GM12878 (cell line): Measurements from ENCODE around the gene DACT3. TPM values are rescaled to one million over a fixed set of nuclear protein-coding genes. Genes with fewer than 3 reads are reported as not detected.

ENCODE experiments used
- ATAC-seq: fragments of 200-7000 bp; cut with Tn5 transposase; 3 replicates; pipeline ENCODE4 v1.9.1; 2020; ENCODE audit warnings: mild to moderate bottlenecking, moderate library complexity
- BruUV-seq: library from RNA; stranded (reverse); fragments of 400-500 nt; replicated peaks from 2 replicates; lab custom pipeline; 2021; lab: Mats Ljungman, UMichigan
- CTCF ChIA-PET: fragments of 300-600 bp; sonication (Branson Sonifier 250); formaldehyde crosslinking; extraction: SDS; loops from one replicate; lab custom pipeline; 2021; ENCODE audit warnings: inconsistent platforms; lab: Yijun Ruan, JAX
- POLR2A ChIA-PET: fragments of 350-600 bp; formaldehyde crosslinking; extraction: SDS; loops from one replicate; lab custom pipeline; 2021; ENCODE audit warnings: inconsistent platforms; lab: Charles Lee
- RAD21 ChIA-PET: fragments of 300-600 bp; sonication (Branson Sonifier 250); formaldehyde crosslinking; loops from one replicate; lab custom pipeline; 2023; ENCODE audit warnings: antibody characterized with exemption; ENCODE audit not compliant: unreplicated experiment; lab: Charles Lee
- SMC1A ChIA-PET: fragments of 300-600 bp; sonication (Branson Sonifier 250); formaldehyde crosslinking; loops from one replicate; lab custom pipeline; 2023; ENCODE audit not compliant: unreplicated experiment, uncharacterized antibody; lab: Charles Lee
- DNase-seq: peaks from one replicate; pipeline ENCODE4 v3.0.0-alpha.2; 2011; ENCODE audit warnings: low read depth, low spot score
- FAIRE-seq: peaks from 3 replicates; lab custom pipeline; 2011; peaks lifted over from hg19 to GRCh38; lab: Jason Lieb, UNC
- H2AFZ ChIP-seq: 2 replicates; pipeline ENCODE4 v1.6.0; 2011; ENCODE audit warnings: low read depth, low read length, control low read depth; ENCODE audit not compliant: control insufficient read depth
- H3K27ac ChIP-seq: 2 replicates; pipeline ENCODE4 v1.5.1; 2011; ENCODE audit warnings: control low read depth; ENCODE audit not compliant: control insufficient read depth, insufficient read depth
- H3K27me3 ChIP-seq, 2 experiments: replicated peaks in 1 of 2; 2 replicates each; pipeline versions ENCODE4 v1.6.0 to v1.6.1; 2011; ENCODE audit warnings: low read length in 1 of 2; ENCODE audit not compliant: control insufficient read depth in 2 of 2, insufficient read depth in 2 of 2
- H3K36me3 ChIP-seq, 2 experiments: 2 replicates each; pipeline ENCODE4 v1.5.1; 2011; ENCODE audit warnings: low read length in 1 of 2; ENCODE audit not compliant: control insufficient read depth in 2 of 2, insufficient read depth in 2 of 2
- H3K4me1 ChIP-seq: 2 replicates; pipeline ENCODE4 v1.6.1; 2011; ENCODE audit warnings: mild to moderate bottlenecking, low read length, moderate library complexity, mixed read lengths; ENCODE audit not compliant: control insufficient read depth, insufficient read depth
- H3K4me2 ChIP-seq: 2 replicates; pipeline ENCODE4 v1.6.0; 2011; ENCODE audit warnings: control low read depth; ENCODE audit not compliant: control insufficient read depth, insufficient read depth
- H3K4me3 ChIP-seq: fragments of 200-600 bp; sonication (generic); 2 replicates; pipeline ENCODE4 v1.5.1; 2016
- H3K79me2 ChIP-seq: 2 replicates; pipeline ENCODE4 v1.6.0; 2011; ENCODE audit warnings: low read length; ENCODE audit not compliant: control insufficient read depth, insufficient read depth
- H3K9ac ChIP-seq: 2 replicates; pipeline ENCODE4 v1.8.0; 2011; ENCODE audit warnings: low read length, control low read depth, mixed read lengths; ENCODE audit not compliant: control insufficient read depth, insufficient read depth
- H3K9me3 ChIP-seq: replicated peaks from 3 replicates; pipeline ENCODE4 v1.5.1; 2011; ENCODE audit warnings: mild to moderate bottlenecking, low read length; ENCODE audit not compliant: control insufficient read depth, insufficient read depth
- H4K20me1 ChIP-seq: 2 replicates; pipeline ENCODE4 v1.6.0; 2011; ENCODE audit not compliant: control insufficient read depth, insufficient read depth
- BHLHE40 ChIP-seq, 2 experiments: fragments of 450-650 bp in 1 of 2; IDR thresholded peaks; 2 replicates each; pipeline ENCODE4 v1.6.1; 2011 to 2017; ENCODE audit warnings: low read depth in 2 of 2, borderline replicate concordance in 1 of 2, improper control_type of control experiment in 1 of 2, low read length in 1 of 2, mild to moderate bottlenecking in 1 of 2
- CBX5 ChIP-seq: sonication (generic); IDR thresholded peaks from 2 replicates; pipeline ENCODE4 v1.6.1; 2016; ENCODE audit warnings: low read depth, moderate library complexity, mild to moderate bottlenecking, inconsistent platforms
- CREM ChIP-seq: IDR thresholded peaks from 2 replicates; pipeline ENCODE4 v1.6.1; 2014; ENCODE audit warnings: antibody characterized with exemption, low read depth
- CUX1 ChIP-seq: IDR thresholded peaks from 2 replicates; pipeline ENCODE4 v1.6.1; 2012; ENCODE audit warnings: improper control_type of control experiment, low read depth, low read length; ENCODE audit not compliant: insufficient replicate concordance
- EP300 ChIP-seq, 2 experiments: fragments of 150-350 bp in 1 of 2; IDR thresholded peaks; 2 replicates each; pipeline ENCODE4 v1.6.1; 2011 to 2012; ENCODE audit warnings: low read depth in 2 of 2, low read length in 2 of 2, borderline replicate concordance in 1 of 2, improper control_type of control experiment in 1 of 2, inconsistent platforms in 1 of 2; ENCODE audit not compliant: control insufficient read depth in 1 of 2
- FOXK2 ChIP-seq: fragments of 450-650 bp; IDR thresholded peaks from 2 replicates; pipeline ENCODE4 v1.6.1; 2017; ENCODE audit warnings: mild to moderate bottlenecking, moderate library complexity
- IKZF2 ChIP-seq, 2 experiments: fragments of 450-650 bp; IDR thresholded peaks; 2 replicates each; pipeline ENCODE4 v1.6.1; 2017; ENCODE audit warnings: mild to moderate bottlenecking in 2 of 2, moderate library complexity in 2 of 2
- IRF4 ChIP-seq: IDR thresholded peaks from 2 replicates; pipeline ENCODE4 v1.6.1; 2011; ENCODE audit warnings: low read depth, low read length
- NR2C2 ChIP-seq: IDR thresholded peaks from 2 replicates; pipeline ENCODE4 v1.6.1; 2011; ENCODE audit warnings: borderline replicate concordance, low read depth; ENCODE audit not compliant: control insufficient read depth, insufficient read length
- PAX5 ChIP-seq: IDR thresholded peaks from 2 replicates; pipeline ENCODE4 v1.6.1; 2011; ENCODE audit warnings: low read depth, low read length, borderline replicate concordance
- RB1 ChIP-seq: fragments of 450-650 bp; formaldehyde crosslinking; IDR thresholded peaks from 2 replicates; pipeline ENCODE4 v1.6.1; 2017; ENCODE audit warnings: mild to moderate bottlenecking, borderline replicate concordance
- TCF7 ChIP-seq: IDR thresholded peaks from 2 replicates; pipeline ENCODE4 v1.6.1; 2014; ENCODE audit warnings: antibody characterized with exemption, borderline replicate concordance
- YBX1 ChIP-seq: fragments of 450-650 bp; IDR thresholded peaks from 2 replicates; pipeline ENCODE4 v1.6.1; 2016; ENCODE audit warnings: antibody characterized with exemption
- ZBED1 ChIP-seq: IDR thresholded peaks from 2 replicates; pipeline ENCODE4 v1.6.1; 2016; ENCODE audit warnings: borderline replicate concordance
- WGBS: methylation state at CpG from one replicate; pipeline ENCODE4 v1.1.6; 2016; ENCODE audit warnings: low lambda C conversion rate; ENCODE audit not compliant: insufficient replicate concordance, insufficient coverage; ENCODE audit errors: missing lambda C conversion rate; 5-methylcytosine and 5-hydroxymethylcytosine counted together
- in situ Hi-C: fragments of 300-500 bp; cut with MboI; formaldehyde crosslinking; loops from 9 replicates; pipeline ENCODE4 v1.14.3; 2018; ENCODE audit warnings: mixed read lengths
- intact Hi-C: fragments of 100-400 bp; cut with micrococcal nuclease; formaldehyde crosslinking; loops from one replicate; pipeline ENCODE4 v1.14.2; 2022; ENCODE audit not compliant: unreplicated experiment
- polyA plus RNA-seq, 11 experiments: library from polyadenylated mRNA; depleted of rRNA in 4 of 11; unstranded in 6 of 11; stranded (reverse) in 5 of 11; fragments of >200 nt; fragmentation: Nextera tagmentation in 4 of 11; fragmentation: Illumina TruSeq in 1 of 11; extraction: Ambion mirVana in 4 of 11; extraction: Trizol in 1 of 11; gene quantifications; 1 replicate in 1 of 11; 2 replicates in 10 of 11; pipeline versions ENCODE4 v1.2.1 to v1.2.3, GENCODE V29; 2011 to 2016; ENCODE audit warnings: inconsistent platforms in 2 of 11, missing spikeins in 2 of 11, low read depth in 1 of 11
- total RNA-seq, 4 experiments: library from RNA; depleted of rRNA in 3 of 4; stranded (reverse); fragments of >200 nt in 3 of 4; fragmentation: Illumina TruSeq in 1 of 4; extraction: Trizol in 1 of 4; gene quantifications; 2 replicates each; pipeline versions ENCODE4 v1.2.1 to v1.2.3, GENCODE V29; 2013 to 2021
- TF ChIP-seq, protein P1 (sequence below): IDR thresholded peaks from 2 replicates; pipeline ENCODE4 v1.6.1; 2012; ENCODE audit warnings: low read depth, low read length, improper control_type of control experiment

The DACT3 gene
- total and polyA plus RNA-seq, 10 of the 15 experiments (the other 5 are each of a cell fraction or from before 2014, with no cell fraction given): 0.05 to 2.5 (median 0.35) TPM; not detected in 1

DNA sequence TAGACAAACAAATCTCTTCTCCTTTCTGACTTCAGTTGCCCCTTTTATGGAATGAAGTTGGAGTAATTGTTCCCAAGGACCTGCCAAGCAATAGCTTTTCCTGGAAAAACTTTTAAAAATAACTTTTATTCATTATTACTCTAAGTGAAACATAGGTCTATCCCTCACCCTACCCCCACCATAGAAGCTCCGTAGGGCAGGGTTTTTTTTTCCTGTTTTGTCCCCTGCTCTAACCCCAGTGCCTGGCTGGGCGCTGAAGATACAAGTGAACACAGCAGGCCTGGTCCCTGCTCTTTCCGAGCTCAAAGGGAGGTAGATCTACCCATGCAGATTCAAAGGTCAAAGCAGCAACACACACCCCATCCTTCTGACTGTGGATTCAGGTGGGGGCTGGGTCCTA lies 16.3 kb downstream of the DACT3 start:
- ChIA-PET RAD21 (interaction anchor here (4.5 kb wide), 1 partner anchor 17 kb away, joined by 22 read pairs; the partner anchor contains the start of gene DACT3), POLR2A (no interaction called here), CTCF (interaction anchor here (0.5 to 2.2 kb wide), 7 partner anchors 12 to 110 kb away, joined by 3 to 7 read pairs (median 3); no protein-coding TSS in a partner anchor), SMC1A (interaction anchor here (0.8 to 4.5 kb wide), 2 partner anchors 17 to 28 kb away, joined by 3 to 22 read pairs; partner anchors contain the start of gene DACT3)
- Histone ChIP-seq H3K27ac (no peak overlapping the region), H3K4me3 (no peak overlapping the region), H4K20me1 (no peaks in the 10 kb centered on the region), H3K79me2 (no peaks in the 10 kb centered on the region), H3K9ac (no peak overlapping the region), H3K9me3 (no peaks in the 10 kb centered on the region; the same call in 2 of the 3 replicates), H3K36me3 (no peaks in the 10 kb centered on the region), H2AFZ (no peak overlapping the region), H3K4me1 (peaks cover 5% of the 10 kb centered on the region), H3K4me2 (no peak overlapping the region), H3K27me3 (no peaks in the 10 kb centered on the region)
- DNase-seq (no peak), FAIRE-seq (no peak), ATAC-seq (no peak)
- in situ Hi-C loops (no loop called here), intact Hi-C loops (no loop called here)
- BruUV-seq: no TSS peak
- WGBS: 19% methylated on average over 3 of the region's 3 CpGs
- no peak for TF ChIP-seq FOXK2
- TF ChIP-seq CBX5: no peak
- TF ChIP-seq IKZF2 (IDR thresholded peaks at IDR 0.05): no peak
- TF ChIP-seq, protein P1, sequence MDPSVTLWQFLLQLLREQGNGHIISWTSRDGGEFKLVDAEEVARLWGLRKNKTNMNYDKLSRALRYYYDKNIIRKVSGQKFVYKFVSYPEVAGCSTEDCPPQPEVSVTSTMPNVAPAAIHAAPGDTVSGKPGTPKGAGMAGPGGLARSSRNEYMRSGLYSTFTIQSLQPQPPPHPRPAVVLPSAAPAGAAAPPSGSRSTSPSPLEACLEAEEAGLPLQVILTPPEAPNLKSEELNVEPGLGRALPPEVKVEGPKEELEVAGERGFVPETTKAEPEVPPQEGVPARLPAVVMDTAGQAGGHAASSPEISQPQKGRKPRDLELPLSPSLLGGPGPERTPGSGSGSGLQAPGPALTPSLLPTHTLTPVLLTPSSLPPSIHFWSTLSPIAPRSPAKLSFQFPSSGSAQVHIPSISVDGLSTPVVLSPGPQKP: no peak
- no peak for TF ChIP-seq RB1
- no peak for TF ChIP-seq ZBED1
- TF ChIP-seq IRF4: no peak
- TF ChIP-seq NR2C2: no peak
- no peak for TF ChIP-seq CUX1
- no peak for TF ChIP-seq BHLHE40 (IDR thresholded peaks at IDR 0.05; ENCODE audit: borderline replicate concordance in 1 of 2, low read depth in 2 of 2, low read length in 1 of 2)
- TF ChIP-seq CREM: no peak
- TF ChIP-seq TCF7: no peak
- TF ChIP-seq PAX5: no peak
- no peak for TF ChIP-seq EP300 (IDR thresholded peaks at IDR 0.05; ENCODE audit: borderline replicate concordance in 1 of 2, control insufficient read depth in 1 of 2, low read depth in 2 of 2, low read length in 2 of 2)
- no peak for TF ChIP-seq YBX1
